CD14-positive monocyte (primary cell): ENCODE results near the gene CELF4. TPM values are rescaled to one million over a fixed set of nuclear protein-coding genes. Genes with fewer than 3 reads are reported as not detected.
A peak's percentile ranks its signal among the peaks of the same experiment; 100 is the strongest.

Experiments used
- DNase-seq, 3 donors: peaks; one replicate each; pipeline ENCODE4 v3.0.0-alpha.2; 2011 to 2022
- H2AFZ ChIP-seq: 2 replicates; pipeline ENCODE4 v1.6.0; 2012; ENCODE audit warnings: mild to moderate bottlenecking, low read depth, low read length, inconsistent platforms; ENCODE audit not compliant: insufficient read depth, poor library complexity, severe bottlenecking
- H3K27ac ChIP-seq, 2 donors: 1 replicate in 1 of 2; 2 replicates in 1 of 2; pipeline ENCODE4 v1.5.1; 2012 to 2013; ENCODE audit warnings: low read length in 2 of 2, control low read depth in 1 of 2, inconsistent platforms in 1 of 2, low read depth in 1 of 2, mild to moderate bottlenecking in 1 of 2
- H3K27me3 ChIP-seq, 2 donors: one replicate each; pipeline versions ENCODE4 v1.6.0 to v1.6.1; 2011 to 2013; ENCODE audit warnings: low read length in 2 of 2; ENCODE audit not compliant: control insufficient read depth in 2 of 2, insufficient read depth in 2 of 2
- H3K36me3 ChIP-seq, 2 donors: replicated peaks in 1 of 2; 1 replicate in 1 of 2; 2 replicates in 1 of 2; pipeline versions ENCODE4 v1.5.1 to v1.6.1; 2012 to 2013; ENCODE audit warnings: low read length in 2 of 2, control low read depth in 1 of 2, inconsistent platforms in 1 of 2, mild to moderate bottlenecking in 1 of 2; ENCODE audit not compliant: insufficient read depth in 2 of 2, control insufficient read depth in 1 of 2
- H3K4me1 ChIP-seq, 2 donors: 1 replicate in 1 of 2; 2 replicates in 1 of 2; pipeline versions ENCODE4 v1.5.1 to v1.6.1; 2012 to 2013; ENCODE audit warnings: low read length in 2 of 2, control low read depth in 1 of 2, inconsistent platforms in 1 of 2, mild to moderate bottlenecking in 1 of 2, moderate library complexity in 1 of 2; ENCODE audit not compliant: insufficient read depth in 2 of 2, control insufficient read depth in 1 of 2
- H3K4me2 ChIP-seq: replicated peaks from 2 replicates; pipeline ENCODE3; 2012; ENCODE audit warnings: low read length, moderate library complexity, mild to moderate bottlenecking; ENCODE audit not compliant: poor library complexity, severe bottlenecking; ENCODE audit errors: extremely low read depth
- H3K4me3 ChIP-seq, 3 experiments: fragments of 200-600 bp in 1 of 3; sonication (generic) in 1 of 3; replicated peaks in 1 of 3; 1 replicate in 2 of 3; 2 replicates in 1 of 3; pipeline ENCODE4 v1.5.1; 2011 to 2013; ENCODE audit warnings: low read length in 3 of 3, mild to moderate bottlenecking in 3 of 3, control low read depth in 2 of 3, low read depth in 2 of 3, inconsistent platforms in 1 of 3, moderate library complexity in 1 of 3
- H3K79me2 ChIP-seq: 2 replicates; pipeline ENCODE4 v1.6.0; 2012; ENCODE audit warnings: mild to moderate bottlenecking, control low read depth, inconsistent platforms, low read length, moderate library complexity; ENCODE audit not compliant: insufficient read depth
- H3K9ac ChIP-seq: 2 replicates; pipeline ENCODE4 v1.6.0; 2017; ENCODE audit warnings: low read length, mild to moderate bottlenecking; ENCODE audit not compliant: insufficient read depth, poor library complexity, severe bottlenecking
- H3K9me3 ChIP-seq, 2 donors: replicated peaks in 1 of 2; 1 replicate in 1 of 2; 2 replicates in 1 of 2; pipeline versions ENCODE4 v1.5.1 to v1.6.1; 2012 to 2013; ENCODE audit warnings: low read length in 2 of 2, control low read depth in 1 of 2; ENCODE audit not compliant: control insufficient read depth in 1 of 2, insufficient read depth in 1 of 2
- H4K20me1 ChIP-seq: 2 replicates; pipeline ENCODE4 v1.6.0; 2012; ENCODE audit warnings: mild to moderate bottlenecking, low read length, control low read depth, moderate library complexity; ENCODE audit not compliant: insufficient read depth
- H3K27ac Mint-ChIP-seq, 7 donors: one replicate each; pipeline ENCODE4 v1.8.0; 2020; ENCODE audit warnings: mild to moderate bottlenecking in 7 of 7, mixed read lengths in 7 of 7, moderate library complexity in 6 of 7, inconsistent platforms in 2 of 7
- H3K27me3 Mint-ChIP-seq, 3 donors: one replicate each; pipeline ENCODE4 v1.8.0; 2021 to 2022; ENCODE audit warnings: low read depth in 3 of 3, mild to moderate bottlenecking in 3 of 3, mixed read lengths in 3 of 3, moderate library complexity in 3 of 3, inconsistent platforms in 1 of 3
- H3K36me3 Mint-ChIP-seq, 2 donors: one replicate each; pipeline ENCODE4 v1.8.0; 2020; ENCODE audit warnings: mixed read lengths in 2 of 2, inconsistent platforms in 1 of 2, mild to moderate bottlenecking in 1 of 2
- H3K4me1 Mint-ChIP-seq: one replicate; pipeline ENCODE4 v1.8.0; 2020; ENCODE audit warnings: mild to moderate bottlenecking, mixed read lengths
- H3K4me3 Mint-ChIP-seq, 2 donors: one replicate each; pipeline ENCODE4 v1.8.0; 2020; ENCODE audit warnings: mild to moderate bottlenecking in 2 of 2, mixed read lengths in 2 of 2, moderate library complexity in 1 of 2
- H3K9me3 Mint-ChIP-seq, 7 donors: one replicate each; pipeline ENCODE4 v1.8.0; 2020 to 2022; ENCODE audit warnings: mixed read lengths in 7 of 7, mild to moderate bottlenecking in 6 of 7, moderate library complexity in 6 of 7, inconsistent platforms in 2 of 7
- WGBS: methylation state at CpG from one replicate; pipeline ENCODE4 v1.1.5; 2013; ENCODE audit warnings: missing lambda C conversion rate; ENCODE audit not compliant: insufficient coverage; 5-methylcytosine and 5-hydroxymethylcytosine counted together
- intact Hi-C, 2 donors: fragments of 100-400 bp; cut with micrococcal nuclease; formaldehyde crosslinking; loops; one replicate each; pipeline versions ENCODE4 v1.15.0 to v1.15.1; 2023
- polyA plus RNA-seq, 3 donors: library from polyadenylated mRNA; depleted of rRNA in 1 of 3; unstranded in 2 of 3; stranded (reverse) in 1 of 3; fragments of 300-500 nt in 2 of 3; fragments of >200 nt in 1 of 3; fragmentation: Illumina TruSeq in 2 of 3; gene quantifications; 1 replicate in 2 of 3; 2 replicates in 1 of 3; pipeline ENCODE4 v1.2.3, GENCODE V29; 2012 to 2021
- TF ChIP-seq, protein P1 (sequence below): fragments of 200-600 bp; IDR thresholded peaks from one replicate; pipeline ENCODE4 v1.8.0; 2022; ENCODE audit warnings: antibody characterized with exemption, mild to moderate bottlenecking

Gene CELF4
- polyA plus RNA-seq, 3 donors, result not detected

GRCh38 chr18:37483984-37484819 is 81.4 kb downstream of the CELF4 start:
- Histone ChIP-seq H3K27ac (no peak overlapping the region), H3K4me3 (no peak overlapping the region), H3K27me3 (peaks cover 23 to 57% of the 10 kb centered on the region in 2 donors), H2AFZ (no peak overlapping the region), H3K79me2 (no peaks in the 10 kb centered on the region), H3K9me3 (peaks cover 0 to 5% of the 10 kb centered on the region in 2 donors), H3K36me3 (no peaks in the 10 kb centered on the region), H3K4me1 (no peaks in the 10 kb centered on the region), H3K4me2 (no peak overlapping the region), H4K20me1 (no peaks in the 10 kb centered on the region), H3K9ac (no peak overlapping the region)
- no peak for DNase-seq
- TF ChIP-seq, protein P1, sequence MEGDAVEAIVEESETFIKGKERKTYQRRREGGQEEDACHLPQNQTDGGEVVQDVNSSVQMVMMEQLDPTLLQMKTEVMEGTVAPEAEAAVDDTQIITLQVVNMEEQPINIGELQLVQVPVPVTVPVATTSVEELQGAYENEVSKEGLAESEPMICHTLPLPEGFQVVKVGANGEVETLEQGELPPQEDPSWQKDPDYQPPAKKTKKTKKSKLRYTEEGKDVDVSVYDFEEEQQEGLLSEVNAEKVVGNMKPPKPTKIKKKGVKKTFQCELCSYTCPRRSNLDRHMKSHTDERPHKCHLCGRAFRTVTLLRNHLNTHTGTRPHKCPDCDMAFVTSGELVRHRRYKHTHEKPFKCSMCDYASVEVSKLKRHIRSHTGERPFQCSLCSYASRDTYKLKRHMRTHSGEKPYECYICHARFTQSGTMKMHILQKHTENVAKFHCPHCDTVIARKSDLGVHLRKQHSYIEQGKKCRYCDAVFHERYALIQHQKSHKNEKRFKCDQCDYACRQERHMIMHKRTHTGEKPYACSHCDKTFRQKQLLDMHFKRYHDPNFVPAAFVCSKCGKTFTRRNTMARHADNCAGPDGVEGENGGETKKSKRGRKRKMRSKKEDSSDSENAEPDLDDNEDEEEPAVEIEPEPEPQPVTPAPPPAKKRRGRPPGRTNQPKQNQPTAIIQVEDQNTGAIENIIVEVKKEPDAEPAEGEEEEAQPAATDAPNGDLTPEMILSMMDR, result no peak
- peaks cover 51 to 71% (median 60%) of the 10 kb centered on the region in 3 donors for H3K27me3 Mint-ChIP-seq
- WGBS, result 7% methylated on average over 3 of the region's 17 CpGs
- H3K9me3 Mint-ChIP-seq, result peaks cover 0 to 7% (median 3%) of the 10 kb centered on the region in 7 donors
- peaks cover 3% of the 10 kb centered on the region for H3K4me1 Mint-ChIP-seq
- H3K27ac Mint-ChIP-seq, result no peak overlapping the region
- intact Hi-C loops, result no loop called here
- H3K4me3 Mint-ChIP-seq, result peak overlapping the region in 1 of 2 donors; percentile 82
- no peaks in the 10 kb centered on the region for H3K36me3 Mint-ChIP-seq

- H3K4me2 ChIP-seq, result no peak overlapping the region
- H3K4me3 Mint-ChIP-seq, result peak overlapping the region in 1 of 2 donors; percentile 82
- H3K79me2 ChIP-seq, result no peaks in the 10 kb centered on the region
- peaks cover 0 to 5% of the 10 kb centered on the region in 2 donors for H3K9me3 ChIP-seq
- no peak overlapping the region for H3K27ac Mint-ChIP-seq
- intact Hi-C loops, result no loop called here
- peaks cover 3% of the 10 kb centered on the region for H3K4me1 Mint-ChIP-seq
- H3K9me3 Mint-ChIP-seq, result peaks cover 0 to 7% (median 3%) of the 10 kb centered on the region in 7 donors
- TF ChIP-seq, protein P1, result no peak
- H3K27me3 ChIP-seq, result peaks cover 23 to 54% of the 10 kb centered on the region in 2 donors
- no peak overlapping the region for H3K27ac ChIP-seq
- WGBS, result no CpG with 5 or more reads among the region's 12 CpGs
- no peak overlapping the region for H3K9ac ChIP-seq
- no peak overlapping the region for H2AFZ ChIP-seq
- H3K36me3 ChIP-seq, result no peaks in the 10 kb centered on the region
- H4K20me1 ChIP-seq, result no peaks in the 10 kb centered on the region
- no peaks in the 10 kb centered on the region for H3K36me3 Mint-ChIP-seq
- no peaks in the 10 kb centered on the region for H3K4me1 ChIP-seq
- no peak for DNase-seq
- H3K27me3 Mint-ChIP-seq, result peaks cover 51 to 63% (median 59%) of the 10 kb centered on the region in 3 donors
- H3K4me3 ChIP-seq, result no peak overlapping the region
Measured at GRCh38 chr18:37483221-37483971, 82.2 kb downstream of the CELF4 start.
